Putamen (tissue), 1 donor: Measurements from ENCODE around the gene BTN3A1.
"Not testable (repeated sequence)": the region's sequence is repeated elsewhere in the genome, so short reads cannot be mapped to it uniquely, and the experiment has no call there.

Experiments used
- DNase-seq: peaks from one replicate; pipeline ENCODE4 v3.0.0-alpha.2; 2016; ENCODE audit warnings: low spot score

The BTN3A1 gene

DNA sequence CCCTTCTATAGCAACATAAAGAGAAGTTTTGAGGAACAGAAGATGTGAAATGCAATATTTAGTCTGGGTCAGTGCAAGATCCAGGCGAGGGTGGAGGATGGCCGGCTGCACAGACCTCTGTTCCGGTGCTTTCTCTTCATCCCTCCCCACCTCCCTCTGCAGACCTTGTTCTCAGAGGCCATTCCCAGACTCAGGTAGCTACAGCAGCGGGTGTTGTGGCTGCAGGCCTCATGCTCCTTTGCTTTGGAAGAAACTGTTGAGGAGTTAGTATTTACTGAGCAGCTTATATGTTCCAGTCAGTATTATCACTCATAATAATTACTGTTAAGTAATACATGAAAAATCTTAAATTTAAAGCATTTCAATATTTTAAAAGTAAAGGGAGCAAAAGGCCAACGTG, 39.9 kb downstream of the BTN3A1 start:
- DNase-seq: no peak

DNA sequence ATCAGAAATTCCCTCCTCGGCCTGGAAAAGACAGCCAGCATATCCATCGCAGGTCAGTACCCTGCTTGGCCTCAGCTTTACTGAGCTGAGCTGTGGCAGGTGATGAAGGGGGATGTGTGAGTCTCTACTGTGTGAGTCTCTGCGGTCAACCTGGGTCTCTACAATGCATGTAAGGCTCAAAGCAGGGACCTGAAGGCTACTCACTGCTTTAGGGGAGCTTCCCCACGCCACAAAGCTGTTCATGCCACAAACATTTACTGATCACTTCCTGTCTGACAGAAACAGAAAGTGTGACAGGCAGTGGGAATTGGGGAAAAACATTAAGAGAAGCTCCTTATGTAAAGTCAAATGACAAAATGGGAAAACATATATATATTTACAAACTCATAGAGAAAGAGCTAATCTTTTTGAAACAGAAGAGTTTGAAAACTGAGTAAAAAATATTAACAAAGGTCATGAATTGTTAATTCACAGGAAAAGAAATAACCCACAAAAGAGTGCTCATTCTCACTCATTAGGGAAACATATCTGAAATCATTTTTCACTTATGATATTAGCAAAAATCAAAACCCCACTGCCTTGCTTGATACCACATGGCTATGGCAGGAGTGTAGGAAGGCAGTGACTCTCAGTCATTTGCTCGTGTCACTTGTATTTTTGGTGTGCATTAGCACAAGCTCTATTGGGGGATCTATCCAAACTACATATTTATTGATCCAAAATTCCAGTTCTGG, 44.0 kb downstream of the BTN3A1 start:
- DNase-seq: no peak

DNA sequence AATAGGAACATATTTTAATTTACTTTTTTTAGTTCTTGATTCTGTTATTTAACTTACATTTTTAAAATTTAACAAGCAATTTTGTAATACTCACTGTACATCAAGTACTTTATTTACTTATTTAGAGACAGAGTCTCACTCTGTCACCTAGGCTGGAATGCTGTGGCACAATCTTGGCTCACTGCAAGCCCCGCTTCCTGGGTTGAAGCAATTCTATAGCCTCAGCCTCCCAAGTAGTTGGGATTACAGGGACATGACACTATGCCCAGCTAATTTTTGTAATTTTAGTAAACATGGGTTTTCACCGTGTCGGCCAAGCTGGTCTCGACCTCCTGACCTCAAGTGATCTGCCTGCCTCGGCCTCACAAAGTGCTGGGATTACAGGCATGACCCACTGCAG, 45.2 kb downstream of the BTN3A1 start:
- no peak for DNase-seq

DNA sequence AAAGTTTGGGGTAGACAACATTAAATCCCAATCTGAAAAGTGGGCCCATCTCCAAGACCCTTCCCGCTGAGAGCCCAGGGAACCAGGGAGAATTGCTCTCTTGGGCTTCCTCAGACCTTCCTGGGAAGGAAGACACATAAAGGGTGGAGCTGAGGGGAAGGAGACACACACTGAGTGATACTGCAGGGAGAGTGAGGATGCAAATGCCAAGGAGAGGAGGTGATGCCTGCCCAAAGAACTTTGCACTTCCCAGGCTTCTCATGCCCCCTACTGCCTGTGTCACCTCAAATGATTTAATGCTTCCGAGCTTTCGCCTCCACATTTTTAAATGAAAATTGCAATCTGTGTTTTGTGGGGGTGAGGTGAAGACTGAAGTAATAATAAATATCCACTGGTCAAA, 48.2 kb downstream of the BTN3A1 start:
- DNase-seq: no peak

DNA sequence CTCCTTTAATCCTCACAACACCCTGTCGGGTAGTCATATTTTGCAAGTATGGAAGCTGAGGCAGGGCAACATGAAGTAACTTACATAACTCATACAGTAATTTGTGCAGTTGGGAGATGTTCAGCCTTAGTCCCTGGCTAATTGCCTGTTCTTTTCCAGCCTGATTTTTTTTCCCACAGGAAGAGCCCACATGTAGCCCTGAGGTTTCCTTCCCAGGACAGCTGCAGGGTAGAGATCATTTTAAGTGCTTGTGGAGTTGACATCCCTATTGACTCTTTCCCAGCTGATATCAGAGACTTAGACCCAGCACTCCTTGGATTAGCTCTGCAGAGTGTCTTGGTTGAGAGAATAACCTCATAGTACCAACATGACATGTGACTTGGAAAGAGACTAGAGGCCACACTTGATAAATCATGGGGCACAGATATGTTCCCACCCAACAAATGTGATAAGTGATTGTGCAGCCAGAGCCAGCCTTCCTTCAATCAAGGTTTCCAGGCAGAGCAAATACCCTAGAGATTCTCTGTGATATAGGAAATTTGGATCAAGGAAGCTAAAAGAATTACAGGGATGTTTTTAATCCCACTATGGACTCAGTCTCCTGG, 50.7 kb downstream of the BTN3A1 start:
- DNase-seq: no peak

DNA sequence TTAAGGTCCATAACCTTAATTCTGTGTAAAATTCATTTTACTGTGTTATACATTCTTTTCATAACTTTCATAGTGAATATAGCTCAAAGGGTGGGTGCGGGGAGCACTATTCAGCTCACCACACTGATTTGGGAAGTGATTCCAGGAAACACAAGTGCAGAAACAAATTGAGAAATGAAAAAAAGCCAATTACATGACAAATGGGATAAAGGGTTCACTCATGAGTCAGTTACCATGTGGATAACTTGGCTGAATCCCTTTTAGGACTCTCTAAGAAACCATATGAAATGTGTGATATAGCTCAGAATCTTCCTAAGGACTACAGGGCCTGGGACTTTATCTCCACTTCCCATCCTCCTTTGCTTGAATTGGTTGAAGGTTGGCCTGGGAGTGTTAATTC, 52.6 kb downstream of the BTN3A1 start:
- no peak for DNase-seq

DNA sequence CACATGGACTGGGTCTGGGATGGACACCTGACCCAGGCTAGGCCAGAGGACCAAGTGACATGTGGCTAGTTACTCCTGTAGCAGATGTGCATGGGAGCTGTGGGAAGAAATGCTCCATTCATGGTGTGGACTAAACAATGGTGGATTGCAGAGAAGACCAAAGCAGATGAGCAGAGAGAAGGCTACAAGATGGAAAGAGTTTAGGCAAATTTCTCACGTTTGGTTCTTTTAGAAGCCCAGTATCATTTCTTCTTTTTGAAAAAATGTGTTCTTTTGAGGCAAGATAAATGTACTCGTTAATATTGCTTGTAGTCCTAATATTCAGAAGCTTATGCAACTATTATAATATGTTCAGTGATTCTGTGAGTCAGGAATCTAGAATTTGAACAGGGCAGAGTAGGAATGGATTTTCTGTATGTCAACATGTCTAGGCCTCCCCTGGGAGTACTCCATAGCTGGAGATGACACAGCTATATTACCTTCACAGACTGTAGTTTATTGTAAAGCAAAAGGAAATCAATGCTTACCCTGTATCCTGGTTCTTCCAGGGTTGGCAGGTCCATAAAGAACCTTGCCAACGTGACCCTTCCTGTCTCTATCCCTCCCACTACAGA, 53.4 kb downstream of the BTN3A1 start:
- DNase-seq: no peak

DNA sequence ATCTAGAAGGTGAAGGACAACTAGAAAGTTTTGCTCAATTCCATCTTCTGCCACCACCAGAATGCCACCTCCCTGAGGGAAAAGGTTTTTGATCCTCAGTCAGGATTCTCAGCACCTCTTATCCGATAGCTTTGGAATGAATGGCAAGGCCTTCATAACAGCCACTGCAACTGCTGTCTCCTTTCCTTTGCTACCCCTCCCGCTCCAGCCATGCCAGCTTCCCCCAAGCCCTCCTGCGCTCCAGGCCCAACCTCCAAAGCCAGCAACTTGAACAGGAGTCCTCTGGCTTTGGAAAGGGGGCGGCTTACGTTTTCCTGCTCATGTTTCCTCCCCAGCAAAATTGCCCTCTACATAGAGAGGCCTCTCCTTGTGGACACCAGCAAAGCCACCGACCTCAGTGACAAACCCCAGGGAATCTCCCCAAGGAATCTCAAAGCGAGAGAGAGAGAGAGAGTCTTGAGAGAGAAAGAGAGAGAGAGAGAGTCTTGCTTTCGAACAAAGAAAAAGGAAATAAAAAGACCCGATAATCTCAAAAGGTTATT, 55.3 kb downstream of the BTN3A1 start:
- no peak for DNase-seq

DNA sequence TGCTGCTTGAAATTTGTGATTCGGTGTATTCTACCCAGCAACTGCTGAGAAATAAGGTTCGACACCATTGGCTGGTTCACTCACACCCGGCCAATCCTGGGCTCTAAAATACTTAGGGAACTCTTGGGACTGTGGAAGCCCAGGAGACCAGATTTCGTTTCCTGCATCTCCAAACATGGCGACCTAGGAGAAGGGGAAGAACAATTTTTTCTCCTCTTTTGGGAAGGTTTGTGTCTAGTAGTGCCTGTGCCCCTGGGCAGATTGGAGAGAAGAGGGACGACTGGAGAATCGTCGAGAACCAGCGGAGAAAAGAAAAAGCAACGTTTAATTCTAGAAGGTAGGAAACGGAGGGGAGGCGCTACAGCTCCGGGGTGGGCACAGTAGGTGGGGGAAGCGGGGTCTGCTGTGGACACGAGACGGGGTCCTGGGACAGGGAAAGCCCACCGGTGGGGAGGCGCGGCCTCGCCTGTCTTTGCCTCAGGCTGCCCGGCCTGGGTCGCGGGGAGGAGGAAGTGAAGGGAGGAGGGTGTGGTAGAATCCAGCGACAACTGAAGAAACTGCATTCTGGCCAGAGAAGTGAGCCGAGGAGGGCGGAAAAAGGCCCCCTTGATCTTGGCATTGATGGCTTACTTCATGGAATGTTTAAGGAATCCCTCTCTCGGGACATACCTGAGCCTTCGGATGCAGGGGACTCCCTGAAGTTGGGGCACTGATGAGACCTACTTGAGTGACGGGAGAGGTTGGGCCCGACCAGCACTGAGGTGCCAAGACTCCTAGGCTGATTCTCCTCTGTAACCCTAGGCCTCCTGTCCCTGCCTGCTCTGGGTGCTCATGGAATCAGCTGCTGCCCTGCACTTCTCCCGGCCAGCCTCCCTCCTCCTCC, 56.0 kb downstream of the BTN3A1 start, which contains the start of gene BTN2A1:
Gene BTN2A1 (plus strand): TSS at position 150 of the 883 bp plus-strand sequence. CDS start 682 bp downstream, at position 832.
- peak; percentile 94 for DNase-seq

DNA sequence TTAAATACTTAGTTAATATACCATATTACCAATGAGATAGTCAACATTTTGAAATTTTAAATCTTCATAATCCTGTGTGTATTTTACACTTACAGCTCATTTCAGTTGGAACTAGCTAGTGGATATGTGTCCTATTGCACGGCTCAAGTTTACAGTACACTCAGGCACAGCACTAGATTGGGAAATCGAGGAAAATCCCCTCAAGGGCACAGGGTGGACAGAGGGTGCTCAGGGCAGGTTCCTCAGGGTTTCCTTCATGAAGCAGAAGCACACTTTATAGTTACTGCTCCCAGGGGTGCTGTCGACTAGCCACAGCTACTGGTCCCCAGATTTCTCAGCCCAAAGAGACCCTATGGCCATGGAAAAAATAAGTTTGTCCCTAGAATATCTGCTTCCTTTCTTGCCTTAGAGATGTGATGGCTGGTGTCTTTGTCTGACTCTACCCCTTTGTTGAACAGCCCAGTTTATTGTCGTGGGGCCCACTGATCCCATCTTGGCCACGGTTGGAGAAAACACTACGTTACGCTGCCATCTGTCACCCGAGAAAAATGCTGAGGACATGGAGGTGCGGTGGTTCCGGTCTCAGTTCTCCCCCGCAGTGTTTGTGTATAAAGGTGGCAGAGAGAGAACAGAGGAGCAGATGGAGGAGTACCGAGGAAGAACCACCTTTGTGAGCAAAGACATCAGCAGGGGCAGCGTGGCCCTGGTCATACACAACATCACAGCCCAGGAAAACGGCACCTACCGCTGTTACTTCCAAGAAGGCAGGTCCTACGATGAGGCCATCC, 57.1 kb downstream of the BTN3A1 start:
- DNase-seq: no peak

DNA sequence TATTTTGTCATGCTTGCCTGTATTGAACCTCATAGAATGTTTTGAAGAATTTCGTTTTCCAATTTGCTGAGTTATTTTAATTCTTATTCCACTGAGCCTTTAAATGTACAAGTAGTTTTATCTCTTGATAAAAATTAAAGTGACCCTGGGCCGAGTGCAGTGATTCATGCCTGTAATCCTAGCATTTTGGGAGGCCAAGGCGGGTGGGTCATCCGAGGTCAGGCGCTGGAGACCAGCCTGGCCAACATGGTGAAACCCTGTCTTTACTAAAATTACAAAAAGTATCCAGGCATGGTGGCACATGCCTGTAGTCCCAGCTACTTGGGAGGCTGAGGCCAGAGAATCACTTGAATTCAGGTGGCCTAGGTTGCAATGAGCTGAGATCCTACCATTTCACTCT, 59.3 kb downstream of the BTN3A1 start:
- not testable (repeated sequence) for DNase-seq

DNA sequence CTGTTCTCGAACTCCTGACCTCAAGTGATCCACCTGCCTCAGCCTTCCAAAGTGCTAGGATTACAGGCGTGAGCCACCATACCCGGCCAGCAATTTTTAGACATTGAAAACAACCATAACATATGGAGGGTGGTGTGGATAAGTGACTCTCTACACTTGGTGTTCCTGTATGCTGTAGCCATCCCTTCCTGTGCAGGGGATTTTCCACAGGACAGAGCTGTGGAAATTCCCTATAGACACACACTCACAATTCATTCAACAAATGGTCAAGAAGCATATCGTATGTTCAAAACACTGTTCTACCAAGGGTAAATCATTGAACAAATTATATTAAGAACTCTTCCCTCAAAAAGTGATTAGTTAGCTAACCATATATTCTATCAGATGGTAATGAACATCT, 61.9 kb downstream of the BTN3A1 start:
- DNase-seq: no peak

DNA sequence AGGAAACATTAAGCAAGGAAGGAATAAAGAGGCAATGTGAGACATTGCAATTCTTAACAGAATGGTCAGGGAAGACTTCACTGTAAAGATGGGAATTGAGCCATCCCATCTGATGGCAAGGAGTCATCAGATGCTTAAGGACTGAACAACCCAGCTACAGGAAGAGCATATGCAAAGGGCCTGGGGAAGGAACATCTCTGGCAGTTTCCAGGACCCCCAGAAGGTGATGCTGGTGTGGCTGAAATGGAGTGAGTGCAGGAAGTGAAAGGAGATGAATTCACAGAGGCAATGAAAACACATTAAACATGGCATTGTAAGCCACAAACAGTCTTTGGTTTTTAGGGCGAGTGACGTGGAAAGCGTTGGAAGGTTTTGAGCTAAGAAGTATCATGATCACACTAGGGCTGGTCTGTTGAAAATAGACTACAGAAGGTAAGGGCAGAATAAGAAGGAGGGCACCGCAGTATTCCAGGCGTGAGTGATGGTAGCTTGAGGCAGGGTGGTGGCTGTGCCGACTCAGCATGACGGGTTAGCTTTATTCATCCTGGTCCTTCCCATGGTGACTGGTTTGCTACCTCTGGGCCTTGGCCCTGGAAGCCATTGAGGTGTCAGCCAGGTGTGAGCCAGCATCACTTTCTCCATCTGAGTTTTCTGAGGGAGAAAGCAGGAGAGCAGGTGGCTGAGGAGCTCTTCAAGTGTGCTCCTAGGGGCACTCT, 62.5 kb downstream of the BTN3A1 start:
- no peak for DNase-seq
